GM18499 (cell line): ENCODE data around the gene DRAM2.
A peak's percentile ranks its signal among the peaks of the same experiment; 100 is the strongest.

ENCODE experiments used
- ATAC-seq: cut with Tn5 transposase; IDR thresholded peaks from one replicate; pipeline ENCODE4 v1.9.1; 2021; ENCODE audit warnings: moderate number of reproducible peaks; ENCODE audit not compliant: insufficient read depth, unreplicated experiment

Gene DRAM2

DNA sequence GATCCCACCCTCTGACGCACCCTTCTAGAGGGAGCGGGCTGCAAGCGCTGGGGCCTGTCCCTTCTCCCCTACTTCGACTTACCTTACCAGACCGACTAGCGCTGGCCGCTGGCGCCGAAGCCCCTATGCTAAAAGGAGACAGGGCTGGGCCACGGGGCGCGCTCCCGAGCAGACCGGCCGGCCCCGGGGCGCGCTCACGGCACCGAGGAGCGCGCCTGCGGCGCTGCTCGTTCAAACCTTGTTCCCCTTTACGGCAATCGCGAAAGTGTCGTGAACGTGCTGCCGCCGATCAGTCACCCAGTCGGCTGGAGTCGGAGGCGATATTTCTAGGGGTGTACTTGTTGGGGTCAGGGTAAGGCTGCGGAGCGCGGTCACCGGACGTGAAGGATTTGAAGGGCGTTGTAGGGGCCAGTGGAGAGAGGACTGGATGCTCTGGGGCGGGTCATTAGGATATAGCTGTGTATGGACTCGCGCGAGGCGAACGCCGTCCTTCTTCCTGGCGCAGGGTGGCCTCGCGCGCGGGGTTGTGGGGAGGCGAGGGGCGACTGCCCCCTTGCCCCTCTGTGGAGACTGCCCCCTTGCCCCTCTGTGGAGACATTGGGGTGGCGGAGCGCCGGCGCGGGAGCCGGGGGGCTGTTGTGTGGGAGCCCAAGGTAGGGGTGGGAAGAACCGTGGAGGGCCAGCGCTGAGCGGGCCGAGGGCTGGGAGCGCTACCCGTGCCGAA, at the start of gene DRAM2, which contains the start of gene CEPT1:
TSS of gene DRAM2 (minus strand) at position 138 of the 724 bp plus-strand sequence. CDS start 8,539 bp downstream, outside the sequence.
TSS of gene CEPT1 (plus strand) at position 268 of the 724 bp plus-strand sequence. CDS start 7,492 bp downstream, outside the sequence.
- ATAC-seq: peak; percentile 43

DNA sequence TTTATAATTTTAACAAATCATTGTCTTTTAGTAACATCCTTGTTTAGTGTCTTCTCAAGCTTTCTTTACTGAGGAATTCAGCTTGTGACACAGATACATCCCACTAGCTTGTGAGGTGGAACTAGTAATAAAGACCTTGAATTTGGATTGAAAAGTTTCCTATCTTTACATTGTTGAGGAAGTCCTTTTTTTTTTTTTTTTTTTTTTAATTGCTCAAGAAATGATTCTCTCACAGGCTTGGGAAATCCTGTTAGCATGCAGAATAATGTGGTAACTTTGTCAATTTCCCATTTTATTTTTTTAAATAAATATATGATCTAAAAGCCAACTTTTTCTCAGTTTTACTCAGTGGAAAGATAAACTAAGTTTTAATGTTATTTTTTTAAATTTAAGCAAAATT, 44.8 kb upstream of the DRAM2 start:
- ATAC-seq: no peak

DNA sequence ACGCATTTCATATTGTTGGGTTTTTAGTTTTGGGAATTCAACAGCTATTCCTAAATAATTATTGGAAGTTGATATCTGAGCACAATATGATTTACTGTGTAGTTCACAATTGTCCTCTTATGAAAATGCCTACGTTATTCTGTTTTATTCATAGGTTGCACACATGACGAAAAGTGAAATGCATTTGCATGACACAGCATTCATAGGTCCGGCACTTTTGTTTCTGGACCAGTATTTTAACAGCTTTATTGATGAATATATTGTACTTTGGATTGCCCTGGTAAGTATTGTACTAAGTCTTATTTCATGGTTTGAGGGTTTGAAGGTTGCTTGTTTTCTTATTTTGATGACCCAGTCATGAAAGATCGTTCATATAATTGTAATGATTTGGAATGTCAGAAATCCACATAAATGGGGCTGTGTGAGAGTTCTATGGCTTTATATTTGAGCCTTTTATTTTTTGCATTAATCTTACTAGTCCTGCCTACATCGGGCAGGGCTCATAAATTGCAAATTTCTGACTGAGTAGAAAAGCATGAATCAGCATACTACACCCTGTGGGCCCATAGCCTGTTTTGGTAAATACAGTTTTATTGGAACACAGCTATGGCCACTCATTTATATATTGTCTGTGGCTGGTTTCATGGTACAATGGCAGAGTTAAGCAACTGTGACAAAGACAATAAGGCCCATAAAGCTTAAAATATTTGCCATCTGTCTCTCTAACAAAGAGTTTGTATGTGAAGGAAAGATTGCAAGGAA, 43.6 kb upstream of the DRAM2 start:
- ATAC-seq: no peak

DNA sequence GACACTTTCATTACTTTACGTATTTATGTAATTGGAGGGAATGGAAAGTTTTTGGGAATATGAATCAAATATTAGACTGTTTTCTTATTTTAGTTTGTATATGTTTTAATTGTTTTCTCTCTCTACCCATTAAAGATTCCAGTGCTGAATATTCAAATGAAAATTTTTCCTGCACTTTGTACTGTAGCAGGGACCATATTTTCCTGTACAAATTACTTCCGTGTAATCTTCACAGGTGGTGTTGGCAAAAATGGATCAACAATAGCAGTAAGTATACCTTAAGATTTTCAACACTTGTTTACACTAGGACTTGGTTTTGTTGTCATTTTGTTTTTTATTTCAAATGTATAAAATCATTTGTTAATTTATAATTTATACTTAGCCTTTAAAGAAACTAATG, 42.2 kb upstream of the DRAM2 start:
- ATAC-seq: no peak

DNA sequence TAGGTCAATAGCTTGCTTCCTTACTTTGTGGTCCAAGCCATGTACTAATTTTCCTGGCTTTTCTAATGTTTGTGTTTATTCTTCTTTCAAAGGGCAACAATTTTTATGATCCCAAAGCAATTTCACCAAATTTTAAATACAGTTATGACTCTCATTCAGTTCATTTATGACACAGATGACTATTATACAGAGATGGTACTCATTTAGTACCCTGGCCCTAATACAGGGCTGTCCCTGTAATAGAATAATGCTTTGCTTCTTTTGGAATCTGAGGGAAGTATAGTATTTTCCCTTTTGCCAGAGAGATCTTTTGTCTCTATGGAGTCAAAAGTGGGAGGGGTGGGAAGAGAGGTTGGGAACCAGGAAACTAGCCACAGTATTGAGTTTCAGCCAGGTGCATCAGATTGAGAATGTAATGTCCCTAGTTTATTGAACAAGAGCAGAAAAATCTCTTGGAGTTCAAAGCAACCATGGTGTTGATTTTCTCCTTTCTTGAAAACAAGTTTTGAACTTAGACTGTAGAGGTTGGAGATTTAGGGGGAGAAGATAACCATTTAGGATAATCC, 40.2 kb upstream of the DRAM2 start:
- ATAC-seq: no peak

DNA sequence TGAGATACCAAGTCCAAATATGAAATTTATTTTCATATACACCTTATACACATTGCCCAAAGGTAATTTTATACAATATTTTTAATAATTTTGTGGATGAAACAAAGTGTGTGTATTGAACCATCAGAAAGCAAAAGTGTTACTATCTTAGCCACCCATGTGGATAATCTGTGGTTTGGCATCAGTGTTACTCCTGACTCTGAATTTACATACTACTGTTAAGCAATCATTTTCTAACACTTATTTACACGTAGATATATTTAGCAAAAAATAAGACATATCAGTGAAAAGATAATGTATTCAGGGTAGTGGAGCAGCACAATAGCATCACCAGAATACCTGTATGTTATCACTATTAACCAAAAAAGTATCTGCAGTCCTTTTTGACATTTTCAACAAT, 36.8 kb upstream of the DRAM2 start:
- ATAC-seq: no peak

DNA sequence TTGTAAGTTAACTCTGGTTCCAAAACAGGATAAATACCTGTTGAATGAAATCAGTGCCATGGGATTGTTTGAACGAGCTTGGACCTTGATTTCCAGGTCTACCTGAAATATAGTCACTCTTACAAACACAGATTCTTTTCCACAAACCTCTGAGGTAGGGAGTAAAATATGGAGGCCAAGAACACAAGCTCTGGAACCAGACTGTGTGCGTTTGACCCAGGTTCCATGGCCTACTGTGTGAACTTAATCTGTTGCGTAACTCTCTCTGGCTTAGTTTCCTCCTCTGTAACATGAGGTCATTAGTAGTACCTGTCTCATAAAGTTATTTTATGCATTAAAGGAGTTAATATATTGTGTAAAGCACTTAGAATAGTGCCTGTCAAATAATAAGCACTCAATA, 35.5 kb upstream of the DRAM2 start:
- no peak for ATAC-seq

DNA sequence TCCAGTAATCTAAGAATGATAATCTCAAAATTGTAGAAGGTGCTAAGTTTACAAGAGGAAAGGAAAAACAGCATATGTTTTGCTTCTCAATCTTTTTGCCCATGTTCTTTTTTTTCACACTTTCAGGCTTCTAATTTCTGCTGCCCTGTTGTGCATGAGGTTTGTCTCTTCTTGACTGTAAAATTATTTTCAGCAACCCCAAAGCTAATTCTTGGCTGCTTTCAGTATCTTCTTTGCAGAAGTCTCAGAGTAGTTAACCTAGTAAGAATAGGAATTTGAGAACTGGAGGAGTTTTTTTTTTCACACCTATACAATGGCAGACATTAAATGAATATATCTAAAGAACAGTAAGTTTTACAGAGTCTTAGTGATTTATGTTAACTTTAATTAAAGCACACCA, 34.2 kb upstream of the DRAM2 start:
- ATAC-seq: no peak

DNA sequence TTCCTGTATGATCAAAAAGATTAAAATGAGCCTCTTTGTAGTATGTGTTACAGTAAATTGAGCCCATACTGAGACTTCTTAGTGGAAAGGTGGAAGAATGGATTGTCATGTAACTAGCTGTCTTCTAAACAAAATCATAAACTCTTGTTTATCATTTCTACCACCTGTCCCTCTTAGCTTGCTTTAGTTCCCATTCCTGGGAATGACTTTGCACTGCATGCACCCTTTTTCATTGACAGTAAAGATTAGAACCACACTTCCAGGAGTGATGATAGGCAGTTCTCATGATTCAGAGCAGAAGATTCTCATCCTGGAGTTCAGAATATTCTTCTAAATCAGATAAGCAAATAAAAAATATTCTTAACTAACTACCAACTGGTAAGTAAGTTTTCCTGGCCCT, 32.6 kb upstream of the DRAM2 start:
- no peak for ATAC-seq

DNA sequence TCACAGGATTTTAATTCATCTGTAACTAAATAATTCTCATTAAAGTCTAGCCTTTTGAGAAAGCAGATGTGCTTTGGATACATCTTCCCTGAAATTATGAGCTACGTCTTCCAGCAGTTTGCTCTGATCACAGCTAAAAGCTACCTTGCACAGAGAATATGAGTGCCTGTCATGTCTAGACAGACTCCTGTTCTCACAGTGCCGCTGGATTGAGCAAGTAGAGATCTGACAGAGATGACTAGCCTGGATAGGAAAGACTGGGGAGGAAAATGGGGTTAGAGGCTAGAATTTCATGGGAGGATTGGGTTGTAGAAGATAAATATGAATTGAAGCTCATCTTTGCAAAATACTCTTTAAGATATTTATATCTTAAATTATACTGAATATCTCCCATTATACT, 24.3 kb upstream of the DRAM2 start:
- no peak for ATAC-seq

DNA sequence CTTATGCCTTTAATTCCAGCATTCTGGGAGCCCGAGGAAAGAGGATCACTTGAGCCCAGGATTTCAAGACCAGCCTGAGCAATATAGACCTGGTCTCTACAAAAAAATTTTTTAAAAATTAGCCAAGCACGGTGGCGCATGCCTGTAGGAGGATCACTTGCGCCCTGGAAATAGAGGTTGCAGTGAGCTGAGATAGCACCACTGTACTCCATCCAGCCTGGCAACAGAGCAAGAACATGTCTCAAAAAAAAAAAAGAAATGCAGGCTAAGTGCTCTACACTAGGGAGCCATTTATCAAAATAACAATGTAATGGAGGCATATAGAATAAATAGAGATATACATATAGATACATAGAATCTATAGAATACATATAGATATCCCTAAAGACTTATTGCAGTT, 23.5 kb upstream of the DRAM2 start:
- ATAC-seq: no peak

DNA sequence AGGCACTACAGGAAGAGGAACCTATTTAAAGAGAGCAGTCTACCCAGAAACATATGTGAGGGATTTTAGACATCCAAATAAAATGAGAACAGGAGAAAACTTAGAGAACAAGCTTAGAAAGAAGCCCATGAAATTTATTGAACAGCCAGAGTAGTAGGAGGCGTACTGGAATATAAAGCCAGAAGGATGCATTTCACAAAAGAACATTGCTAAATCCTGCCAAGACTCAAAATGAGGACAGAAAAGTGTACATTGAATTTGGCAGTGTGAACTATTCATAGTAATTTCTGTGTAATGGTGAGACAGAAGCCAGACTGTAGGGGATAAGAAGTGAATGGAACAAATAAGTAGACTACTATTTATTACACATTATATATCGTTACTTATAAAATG, 22.6 kb upstream of the DRAM2 start:
- ATAC-seq: no peak

DNA sequence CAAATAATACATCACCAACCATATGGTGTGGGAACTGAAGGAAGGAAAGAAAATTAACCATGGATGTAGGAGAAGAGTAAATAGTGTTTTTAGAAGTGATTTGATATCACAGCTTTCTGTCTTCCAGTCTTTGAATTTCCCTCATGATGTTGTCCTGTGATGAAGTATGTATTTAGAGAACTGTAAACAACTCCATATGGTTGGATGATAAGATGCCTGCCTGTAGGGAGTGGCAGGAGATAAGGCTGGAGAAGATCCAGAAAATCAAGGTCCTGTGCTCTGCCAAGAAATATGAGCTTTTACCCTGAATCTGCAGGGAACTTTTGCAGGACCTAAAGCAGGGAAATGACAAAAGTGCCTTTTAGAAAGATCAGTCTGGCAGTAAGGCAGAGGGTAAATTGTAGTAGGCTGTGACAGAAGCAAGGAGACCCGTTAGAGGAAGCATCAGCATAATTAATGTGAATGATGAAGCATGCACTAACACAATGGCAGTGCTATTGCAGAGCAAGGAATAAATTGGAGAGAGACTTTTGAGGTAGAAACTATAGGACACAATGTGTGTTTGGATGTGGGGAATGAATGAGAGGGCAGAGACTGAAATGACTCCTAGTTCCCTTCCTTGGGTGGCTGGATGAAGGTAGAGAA, 22.1 kb upstream of the DRAM2 start:
- no peak for ATAC-seq

DNA sequence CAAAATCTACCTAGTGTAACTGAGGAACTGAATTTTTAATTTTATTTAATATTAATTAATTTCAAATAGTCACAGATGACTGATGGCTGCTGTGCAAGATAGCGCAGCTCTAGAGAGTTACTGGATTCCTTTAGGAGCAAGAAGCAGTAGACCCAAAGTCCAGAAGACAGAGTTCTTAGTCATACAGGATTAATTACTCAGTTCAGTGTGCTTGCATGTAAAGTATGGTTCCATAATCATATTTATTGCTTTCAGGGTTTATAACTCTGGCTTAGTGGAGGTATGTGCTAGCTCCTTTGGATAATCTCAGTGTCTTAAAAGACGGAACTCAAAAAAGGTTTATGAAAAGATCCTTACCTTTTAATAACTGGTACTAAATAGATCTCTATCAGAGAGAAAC, 17.5 kb upstream of the DRAM2 start:
- ATAC-seq: no peak

DNA sequence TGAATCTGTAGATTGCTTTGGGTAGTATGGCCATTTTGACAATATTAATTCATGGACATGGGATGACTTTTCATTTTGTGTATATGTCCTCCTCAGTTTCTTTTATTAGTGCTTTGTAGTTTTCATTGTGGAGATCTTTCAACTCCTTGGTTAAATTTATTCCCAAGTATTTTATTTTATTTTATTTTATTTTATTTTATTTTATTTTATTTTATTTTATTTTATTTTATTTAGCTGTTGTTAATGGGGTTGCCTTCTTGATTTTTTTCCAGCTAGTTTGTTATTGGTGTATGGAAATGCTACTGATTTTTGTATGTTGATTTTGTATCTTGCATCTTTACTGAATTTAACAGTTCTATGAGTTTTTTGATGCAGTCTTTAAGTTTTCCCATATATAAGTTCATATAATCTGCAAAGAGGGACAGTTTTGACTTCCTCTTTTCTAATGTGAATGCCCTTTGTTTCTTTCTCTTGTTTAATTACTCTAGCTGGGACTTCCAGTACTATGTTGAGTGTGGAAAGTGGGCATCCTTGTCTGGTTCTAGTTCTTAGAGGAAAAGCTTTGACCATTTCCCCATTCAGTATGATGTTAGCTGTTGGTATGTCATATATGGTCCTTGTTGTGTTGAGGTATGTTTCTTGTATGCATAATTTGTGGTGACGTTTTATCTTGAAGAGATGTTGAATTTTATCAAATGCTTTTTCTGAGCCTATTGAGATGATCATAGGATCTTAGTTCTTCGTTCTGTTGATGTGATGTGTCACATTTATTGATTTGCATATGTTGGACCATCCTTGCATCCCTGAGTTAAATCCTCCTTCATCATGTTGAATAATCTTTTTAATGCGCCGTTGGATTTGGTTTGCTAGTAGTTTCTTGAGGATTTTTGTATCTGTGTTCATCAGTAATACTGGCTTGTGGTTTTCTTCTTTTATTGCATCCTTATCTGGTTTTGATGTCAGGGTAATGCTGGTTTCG, 14.4 kb upstream of the DRAM2 start:
- ATAC-seq: no peak

DNA sequence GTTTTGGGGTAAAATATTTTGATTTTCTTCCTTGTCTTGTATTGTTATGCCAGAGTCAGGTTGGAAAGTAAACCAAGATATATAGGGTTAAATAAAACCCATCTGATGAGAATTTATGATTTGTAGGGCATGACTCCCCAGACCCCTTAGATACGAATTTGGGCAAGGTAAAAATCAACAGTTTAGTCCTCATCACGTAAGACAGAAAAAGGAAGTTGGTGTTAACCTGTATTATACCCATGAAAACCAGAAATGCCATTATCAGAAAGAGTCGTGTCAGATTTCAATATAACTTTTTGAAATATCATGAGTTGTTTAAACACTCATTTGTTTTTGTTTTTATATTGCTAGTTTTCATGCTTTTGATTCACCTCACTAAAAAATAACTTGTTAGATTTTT, 11.9 kb upstream of the DRAM2 start:
- no peak for ATAC-seq

DNA sequence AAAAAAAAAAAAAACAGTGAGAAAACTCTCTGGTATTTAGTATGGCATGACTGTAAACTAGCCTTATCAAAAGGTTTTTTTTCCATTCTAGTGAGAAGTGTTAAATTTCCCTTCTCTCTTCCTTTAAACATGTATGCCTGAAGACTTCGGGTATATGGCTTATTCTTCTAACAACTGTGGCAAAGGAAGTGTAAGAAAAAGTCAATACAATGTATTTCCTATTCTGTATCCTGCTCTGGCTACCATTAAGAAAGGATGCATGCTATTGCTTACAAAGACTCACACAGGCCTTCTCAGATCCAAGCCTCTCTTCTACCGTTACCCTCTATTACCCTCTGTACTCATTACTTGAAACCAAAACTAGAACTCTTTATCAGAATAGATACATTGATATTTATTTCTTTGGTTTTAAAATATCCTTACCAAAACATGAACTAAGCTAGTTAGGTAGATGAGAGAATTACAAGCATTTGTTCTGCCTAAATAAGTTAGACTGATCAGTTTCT, 8.5 kb upstream of the DRAM2 start:
- ATAC-seq: no peak

DNA sequence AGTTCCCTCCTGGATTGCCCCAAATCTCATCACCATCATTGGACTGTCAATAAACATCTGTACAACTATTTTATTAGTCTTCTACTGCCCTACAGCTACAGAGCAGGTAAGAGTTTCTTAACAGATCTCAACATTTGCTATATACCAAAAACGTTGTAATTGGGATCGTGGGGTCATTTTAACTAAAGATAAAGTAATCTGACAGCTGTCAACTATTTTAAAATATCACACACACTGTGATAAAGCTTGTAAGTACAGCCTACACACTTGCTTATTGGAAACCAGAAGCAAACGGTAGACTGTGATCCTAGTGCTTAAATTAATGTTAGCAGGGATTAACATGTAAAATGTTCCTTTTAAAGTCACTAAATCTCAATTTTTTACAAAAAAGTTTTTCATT, 8.1 kb upstream of the DRAM2 start:
- no peak for ATAC-seq

DNA sequence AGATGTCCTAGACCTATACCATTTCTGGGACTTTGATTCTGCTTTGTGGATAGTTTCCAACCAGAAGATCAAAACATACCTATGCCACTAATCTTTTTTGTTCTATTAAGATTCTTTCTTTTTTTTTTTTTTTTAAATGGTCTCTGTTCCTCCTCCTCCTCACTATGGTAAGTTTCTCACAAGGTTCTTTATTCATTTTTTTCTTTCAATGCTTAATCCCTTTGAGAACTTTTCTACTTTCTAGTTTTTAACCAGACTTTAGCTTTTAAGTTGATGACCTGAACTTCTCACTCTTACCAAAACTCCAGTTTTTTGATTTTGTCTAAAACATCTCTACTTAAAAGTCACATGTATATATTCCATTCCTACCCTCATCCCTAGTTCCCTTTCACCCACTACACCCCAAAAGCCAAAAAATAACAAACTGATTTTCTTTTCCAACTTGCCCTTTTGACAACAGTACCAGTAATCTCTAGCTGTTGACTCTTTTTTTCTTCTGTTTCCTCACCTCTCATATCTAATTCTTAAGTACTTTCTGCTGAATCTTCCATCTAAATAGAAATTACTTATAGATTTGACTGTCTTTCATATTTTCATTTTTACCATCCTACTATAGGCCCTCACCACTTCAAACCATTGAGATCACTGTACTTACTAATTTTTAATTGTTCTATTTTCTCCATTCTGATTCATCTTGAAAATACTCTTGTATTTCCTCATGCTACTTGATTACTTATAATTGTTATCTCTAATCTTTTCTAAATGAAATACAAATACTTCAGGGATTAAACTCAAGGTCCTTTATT, 6.3 kb upstream of the DRAM2 start:
- no peak for ATAC-seq
